ENCODE measurements around the gene KIZ.

DNA sequence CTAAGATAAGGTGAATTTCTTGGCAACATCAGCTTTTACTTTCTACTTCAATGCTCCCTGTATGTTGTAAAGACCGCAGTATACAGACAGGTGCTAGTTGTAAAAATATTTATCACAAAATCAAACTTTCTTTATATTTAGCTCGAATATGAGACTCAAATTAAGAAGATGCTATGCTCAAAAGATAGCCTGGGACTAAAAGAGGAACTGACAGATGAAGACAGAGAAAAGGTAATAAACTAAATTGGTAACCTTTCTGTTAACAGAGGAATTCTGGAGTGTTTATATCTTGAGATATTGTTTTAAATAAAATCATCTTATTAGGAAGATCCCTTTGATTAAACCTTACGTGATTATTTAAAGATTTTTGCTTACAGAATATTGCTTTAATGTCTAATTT is 19.5 kb downstream of the KIZ start:
- TF ChIP-seq POLR2AphosphoS5 (IDR thresholded peaks at IDR 0.05; ENCODE audit: borderline replicate concordance, low read depth, low read length) (no peak), EZH2 (IDR thresholded peaks at IDR 0.05) (no peak), FOXP2 (optimal IDR thresholded peaks at IDR 0.05; ENCODE audit: control extremely low read depth, extremely low read length, insufficient read depth) (no peak)

All from SK-N-MC (cell line).